Psoas muscle (tissue), 8 donors: Measurements from ENCODE around the gene PPP4C. TPM values are rescaled to one million over a fixed set of nuclear protein-coding genes. Genes with fewer than 3 reads are reported as not detected.

Source experiments
- ATAC-seq, 4 donors: fragments of 200-7000 bp; cut with Tn5 transposase; one replicate each; pipeline ENCODE4 v1.9.1; 2020; ENCODE audit warnings: moderate library complexity in 3 of 4, mild to moderate bottlenecking in 2 of 4
- DNase-seq, 2 donors: peaks; one replicate each; pipeline ENCODE4 v3.0.0-alpha.2; 2020
- H3K27ac ChIP-seq: fragments of 200-600 bp; one replicate; pipeline ENCODE4 v1.8.0; 2022
- H3K27me3 ChIP-seq, 3 donors: fragments of 200-600 bp in 1 of 3; one replicate each; pipeline versions ENCODE4 v1.6.1 to v1.8.0; 2013 to 2022; ENCODE audit warnings: low read length in 2 of 3, mild to moderate bottlenecking in 2 of 3, moderate library complexity in 1 of 3; ENCODE audit not compliant: insufficient read depth in 3 of 3
- H3K36me3 ChIP-seq, 2 donors: fragments of 200-600 bp in 1 of 2; one replicate each; pipeline versions ENCODE4 v1.6.1 to v1.8.0; 2013 to 2022; ENCODE audit warnings: low read depth in 1 of 2, mild to moderate bottlenecking in 1 of 2, moderate library complexity in 1 of 2; ENCODE audit not compliant: insufficient read depth in 1 of 2
- H3K4me1 ChIP-seq: fragments of 200-600 bp; one replicate; pipeline ENCODE4 v1.8.0; 2022
- H3K4me3 ChIP-seq: fragments of 200-600 bp; one replicate; pipeline ENCODE4 v1.8.0; 2022; ENCODE audit warnings: mild to moderate bottlenecking
- H3K9me3 ChIP-seq: fragments of 200-600 bp; one replicate; pipeline ENCODE4 v1.8.0; 2022
- CTCF ChIP-seq: fragments of 200-600 bp; IDR thresholded peaks from one replicate; pipeline ENCODE4 v1.8.0; 2022; ENCODE audit warnings: antibody characterized with exemption
- WGBS, 3 donors: extraction: QIAGEN DNeasy Blood & Tissue Kit; methylation state at CpG; one replicate each; pipeline versions ENCODE4 v1.1.6 to v1.1.7; 2013; 5-methylcytosine and 5-hydroxymethylcytosine counted together
- intact Hi-C, 2 donors: fragments of 100-400 bp; cut with DNase I; formaldehyde crosslinking; loops; one replicate each; pipeline versions ENCODE4 v1.11.0 to v1.14.2; 2022
- polyA plus RNA-seq, 3 donors: library from polyadenylated mRNA; stranded (reverse); fragments of 200-250 nt; gene quantifications; one replicate each; pipeline ENCODE4 v1.2.3, GENCODE V29; 2013
- total RNA-seq, 4 donors: library from RNA; stranded (reverse); fragmentation: NEBNext Ultra II Directional in 2 of 4; extraction: Animal tissue kit (Norgen Biotek cat#: 25700) in 2 of 4; gene quantifications; one replicate each; pipeline versions ENCODE4 v1.2.1 to v1.2.4, GENCODE V29; 2021 to 2023
- donor health status: healthy with polysubstance abuse.
- donor health status: DM: no; HTN: no; CAD: no; lungs with moderate emphysema.
- donor health status: Bipolar disorder and iron deficiency.
- donor health status: healthy.
- donor health status: DM: yes; HTN: yes; CAD: no.
- donor health status: DM: no; HTN: no; CAD: no.
- donor health status: DM: no; HTN: no; CAD: no.
- donor health status: DM: yes; HTN: yes; CAD: no.

The PPP4C gene
- total and polyA plus RNA-seq, 7 donors, result 38.1 to 172 (median 64.5) TPM

GRCh38 chr16:30082545-30083090, 6.8 kb downstream of the PPP4C start:
- WGBS, 3 donors, result 85 to 89% (median 88%) methylated on average over 20 of the region's 20 CpGs
- no peak for TF ChIP-seq CTCF
- H3K4me1 ChIP-seq, result peaks cover 11% of the 10 kb centered on the region
- H3K27ac ChIP-seq, result no peak overlapping the region
- no peaks in the 10 kb centered on the region for H3K9me3 ChIP-seq
- intact Hi-C loops, result loop anchor here in 1 of 2 donors (1.0 kb wide), 1 partner anchor 11 kb away; no protein-coding TSS in a partner anchor
- H3K27me3 ChIP-seq, result no peaks in the 10 kb centered on the region
- DNase-seq (no peak), ATAC-seq (no peak)
- H3K36me3 ChIP-seq, result peaks cover 0 to 87% of the 10 kb centered on the region in 2 donors
- H3K4me3 ChIP-seq, result no peak overlapping the region

- WGBS, 3 donors, result 85 to 90% (median 85%) methylated on average over 24 of the region's 24 CpGs
- ATAC-seq (no peak), DNase-seq (no peak)
- H3K27me3 ChIP-seq, result no peaks in the 10 kb centered on the region
- no peaks in the 10 kb centered on the region for H3K9me3 ChIP-seq
- peaks cover 3% of the 10 kb centered on the region for H3K4me1 ChIP-seq
- no peak overlapping the region for H3K27ac ChIP-seq
- TF ChIP-seq CTCF, result no peak
- intact Hi-C loops, result loop anchor here in 1 of 2 donors (1.0 kb wide), 1 partner anchor 12 kb away; no protein-coding TSS in a partner anchor
- peaks cover 0 to 78% of the 10 kb centered on the region in 2 donors for H3K36me3 ChIP-seq
- H3K4me3 ChIP-seq, result no peak overlapping the region
Measured at GRCh38 chr16:30083216-30084055, 7.6 kb downstream of the PPP4C start.

- intact Hi-C loops, result no loop called here
- H3K27ac ChIP-seq, result no peak overlapping the region
- DNase-seq, result no peak
- no peaks in the 10 kb centered on the region for H3K4me1 ChIP-seq
- peaks cover 0 to 70% of the 10 kb centered on the region in 2 donors for H3K36me3 ChIP-seq
- peak in 1 of 4 donors; percentile 4 for ATAC-seq
- TF ChIP-seq CTCF, result no peak
- WGBS, 3 donors, result 72 to 79% (median 79%) methylated on average over 13 to 18 of the region's 18 CpGs
- H3K4me3 ChIP-seq, result no peak overlapping the region
- H3K9me3 ChIP-seq, result no peaks in the 10 kb centered on the region
- H3K27me3 ChIP-seq, result no peaks in the 10 kb centered on the region
Measured at GRCh38 chr16:30084096-30084815, 8.5 kb downstream of the PPP4C start.

GRCh38 chr16:30084816-30085159, 9.0 kb downstream of the PPP4C start:
- no peaks in the 10 kb centered on the region for H3K27me3 ChIP-seq
- no peak overlapping the region for H3K4me3 ChIP-seq
- no peak for TF ChIP-seq CTCF
- H3K4me1 ChIP-seq, result no peaks in the 10 kb centered on the region
- peak overlapping the region; percentile 46 for H3K27ac ChIP-seq
- DNase-seq (peak; percentile 68 to 90), ATAC-seq (peak; percentile 10 to 52 (median 38))
- 49 to 58% (median 52%) methylated on average over 17 of the region's 17 CpGs for WGBS, 3 donors
- peaks cover 0 to 65% of the 10 kb centered on the region in 2 donors for H3K36me3 ChIP-seq
- no peaks in the 10 kb centered on the region for H3K9me3 ChIP-seq
- intact Hi-C loops, result no loop called here
